Peyer's patch (tissue), 4 donors: ENCODE results near the gene SINHCAF.

Experiments used
- CTCF ChIP-seq, 6 experiments: fragments of 450-650 bp in 4 of 6; fragments of 200-600 bp in 2 of 6; sonication (generic) in 1 of 6; IDR thresholded peaks; one replicate each; pipeline ENCODE4 v1.5.1; 2017 to 2019; ENCODE audit warnings: antibody characterized with exemption in 6 of 6, mild to moderate bottlenecking in 3 of 6, moderate library complexity in 1 of 6
- POLR2A ChIP-seq, 2 donors: fragments of 450-650 bp; IDR thresholded peaks; one replicate each; pipeline ENCODE4 v1.5.1; 2017; ENCODE audit warnings: antibody characterized with exemption in 2 of 2, mild to moderate bottlenecking in 2 of 2, moderate library complexity in 2 of 2

- TF ChIP-seq POLR2A (IDR thresholded peaks at IDR 0.05) (no peak), CTCF (IDR thresholded peaks at IDR 0.05) (no peak)
Measured at GRCh38 chr12:31326736-31327659, 1.0 kb upstream of the SINHCAF start.
